HepG2 (cell line): ENCODE measurements around the gene TMEM33. TPM values are rescaled to one million over a fixed set of nuclear protein-coding genes. Genes with fewer than 3 reads are reported as not detected.

ENCODE experiments used
- ATAC-seq: fragments of 200-7000 bp; cut with Tn5 transposase; 3 replicates; pipeline ENCODE4 v1.9.1; 2020; ENCODE audit warnings: mild to moderate bottlenecking, moderate library complexity
- BruUV-seq: library from RNA; stranded (reverse); fragments of 400-500 nt; replicated peaks from 2 replicates; lab custom pipeline; 2021; lab: Mats Ljungman, UMichigan
- CTCF ChIA-PET: fragments of 300-600 bp; formaldehyde crosslinking; extraction: SDS; loops from one replicate; lab custom pipeline; 2021; ENCODE audit warnings: low total read pairs, inconsistent platforms, low intra/inter-chr PET ratio; lab: Yijun Ruan, JAX
- POLR2A ChIA-PET: fragments of 350-600 bp; sonication (Branson Sonifier 250); formaldehyde crosslinking; loops from one replicate; lab custom pipeline; 2020; ENCODE audit warnings: antibody characterized with exemption, inconsistent platforms; lab: Yijun Ruan, JAX
- DNase-seq: peaks from one replicate; pipeline ENCODE4 v3.0.0-alpha.2; 2015; ENCODE audit warnings: low spot score
- FAIRE-seq: peaks from 3 replicates; lab custom pipeline; 2011; peaks lifted over from hg19 to GRCh38; lab: Jason Lieb, UNC
- H2AFZ ChIP-seq: one replicate; pipeline ENCODE4 v1.6.1; 2011; ENCODE audit warnings: low read length, inconsistent platforms
- H3K27ac ChIP-seq: fragments of 300-600 bp; 3 replicates; pipeline ENCODE4 v1.8.0; 2011; ENCODE audit warnings: mixed run types, mild to moderate bottlenecking, mixed read lengths, low read length, inconsistent platforms; ENCODE audit not compliant: insufficient read depth; ENCODE audit errors: extremely low read length
- H3K27me3 ChIP-seq, 2 experiments: fragments of 200-600 bp in 1 of 2; 2 replicates in 1 of 2; 3 replicates in 1 of 2; pipeline versions ENCODE4 v1.6.0 to v1.8.0; 2011; ENCODE audit warnings: low read length in 2 of 2, mild to moderate bottlenecking in 2 of 2, moderate library complexity in 2 of 2, inconsistent platforms in 1 of 2; ENCODE audit not compliant: insufficient read depth in 2 of 2, control insufficient read depth in 1 of 2
- H3K36me3 ChIP-seq, 2 experiments: fragments of 200-600 bp in 1 of 2; replicated peaks in 1 of 2; 2 replicates in 1 of 2; 3 replicates in 1 of 2; pipeline versions ENCODE4 v1.5.1 to v1.8.0; 2011; ENCODE audit warnings: low read length in 2 of 2, inconsistent platforms in 1 of 2; ENCODE audit not compliant: insufficient read depth in 2 of 2, control insufficient read depth in 1 of 2
- H3K4me1 ChIP-seq: 2 replicates; pipeline ENCODE4 v1.5.1; 2012; ENCODE audit warnings: low read length, inconsistent platforms; ENCODE audit not compliant: insufficient read depth
- H3K4me2 ChIP-seq: 2 replicates; pipeline ENCODE4 v1.6.0; 2011; ENCODE audit warnings: low read depth, low read length, inconsistent platforms
- H3K4me3 ChIP-seq, 3 experiments: fragments of 200-600 bp in 1 of 3; sonication (generic), shearing (Covaris generic) in 1 of 3; replicated peaks in 1 of 3; 2 replicates each; pipeline ENCODE4 v1.5.1; 2011 to 2016; ENCODE audit warnings: low read length in 3 of 3, inconsistent platforms in 2 of 3, low read depth in 2 of 3, mild to moderate bottlenecking in 2 of 3, control low read depth in 1 of 3, mixed read lengths in 1 of 3; ENCODE audit not compliant: insufficient read depth in 1 of 3
- H3K79me2 ChIP-seq: one replicate; pipeline ENCODE4 v1.6.1; 2011; ENCODE audit warnings: low read length, inconsistent platforms; ENCODE audit not compliant: insufficient read depth
- H3K9ac ChIP-seq: 2 replicates; pipeline ENCODE4 v1.6.0; 2011; ENCODE audit warnings: mild to moderate bottlenecking, low read depth, low read length, inconsistent platforms; ENCODE audit not compliant: insufficient read depth
- H3K9me3 ChIP-seq: 2 replicates; pipeline ENCODE4 v1.5.1; 2012; ENCODE audit warnings: mild to moderate bottlenecking, low read length
- H4K20me1 ChIP-seq: 2 replicates; pipeline ENCODE4 v1.6.0; 2011; ENCODE audit warnings: inconsistent platforms, mild to moderate bottlenecking, low read length, moderate library complexity; ENCODE audit not compliant: insufficient read depth
- KLF12 ChIP-seq: sonication (generic); formaldehyde crosslinking; IDR thresholded peaks from 2 replicates; pipeline ENCODE4 v1.4.0; 2020; ENCODE audit warnings: missing genetic modification reagents, borderline replicate concordance
- ZNF556 ChIP-seq: sonication (generic); formaldehyde crosslinking; IDR thresholded peaks from 2 replicates; pipeline ENCODE4 v1.4.0; 2020; ENCODE audit warnings: mild to moderate bottlenecking, missing genetic modification reagents, borderline replicate concordance
- ZNF724P ChIP-seq: sonication (generic); formaldehyde crosslinking; IDR thresholded peaks from 2 replicates; pipeline ENCODE4 v1.8.0; 2022; ENCODE audit warnings: missing genetic modification reagents, borderline replicate concordance
- ZNF749 ChIP-seq: sonication (generic); formaldehyde crosslinking; IDR thresholded peaks from 2 replicates; pipeline ENCODE4 v1.8.0; 2022; ENCODE audit warnings: mild to moderate bottlenecking, missing genetic modification reagents, moderate library complexity, borderline replicate concordance
- WGBS: methylation state at CpG from one replicate; pipeline ENCODE4 v1.1.6; 2017; ENCODE audit warnings: low lambda C conversion rate; 5-methylcytosine and 5-hydroxymethylcytosine counted together
- in situ Hi-C: cut with HindIII; loops from 2 replicates; pipeline ENCODE4 v1.10.0; 2017; ENCODE audit warnings: low pct_unique_long_range_greater_than_20kb; ENCODE audit not compliant: extremely low pct_ligation_motif_present
- intact Hi-C: fragments of 100-400 bp; cut with micrococcal nuclease; formaldehyde crosslinking; loops from one replicate; pipeline ENCODE4 v1.10.0; 2022; ENCODE audit not compliant: unreplicated experiment
- polyA plus RNA-seq, 8 experiments: library from polyadenylated mRNA; depleted of rRNA in 3 of 8; stranded (reverse) in 7 of 8; unstranded in 1 of 8; fragments of >200 nt; fragmentation: Illumina TruSeq in 4 of 8; extraction: Trizol in 4 of 8; gene quantifications; 2 replicates each; pipeline versions ENCODE4 v1.2.1 to v1.2.3, GENCODE V29; 2011 to 2016; ENCODE audit warnings: low read depth in 4 of 8, missing spikeins in 1 of 8, mixed read lengths in 1 of 8; ENCODE audit not compliant: insufficient read depth in 1 of 8
- total RNA-seq, 5 experiments: library from RNA; depleted of rRNA; stranded (reverse); fragments of >200 nt; fragmentation: Illumina TruSeq; extraction: Trizol; gene quantifications; 2 replicates each; pipeline ENCODE4 v1.2.3, GENCODE V29; 2016; ENCODE audit warnings: low read depth in 1 of 5
- TF ChIP-seq, protein P1 (sequence below): sonication (generic); formaldehyde crosslinking; IDR thresholded peaks from 2 replicates; pipeline ENCODE4 v1.5.0; 2020; ENCODE audit warnings: missing genetic modification reagents
- TF ChIP-seq, protein P2 (sequence below): IDR thresholded peaks from 2 replicates; pipeline ENCODE4 v1.6.1; 2012; ENCODE audit warnings: low read depth, low read length, improper control_type of control experiment

Gene TMEM33
- total and polyA plus RNA-seq, 2 of the 13 experiments (the other 11 are each of a cell fraction or from before 2014, with no cell fraction given): 36.1 to 66.6 TPM

DNA sequence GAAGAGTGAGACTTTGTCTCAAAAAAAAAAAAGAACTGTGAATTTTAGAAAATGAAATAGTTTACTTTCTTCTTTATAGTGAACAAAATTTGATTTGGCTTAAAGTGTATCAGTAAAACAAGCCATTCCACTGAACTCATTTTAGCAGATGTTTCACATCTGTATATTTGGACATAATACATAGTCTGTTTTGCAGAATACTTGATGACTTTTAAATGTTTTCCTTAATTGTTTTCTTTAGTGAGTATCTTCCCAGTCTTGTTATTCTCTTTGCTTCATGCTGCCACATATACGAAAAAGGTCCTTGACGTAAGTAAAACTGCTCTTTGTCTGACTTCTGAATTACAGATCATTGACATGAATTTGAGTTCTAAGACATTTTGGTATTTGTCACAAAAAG, 8.3 kb downstream of the TMEM33 start:
- ATAC-seq (no peak), FAIRE-seq (no peak), DNase-seq (no peak)
- Histone ChIP-seq H4K20me1 (no peaks in the 10 kb centered on the region), H3K4me1 (peaks cover 7% of the 10 kb centered on the region), H3K27ac (no peak overlapping the region), H3K4me3 (no peak overlapping the region), H3K4me2 (no peak overlapping the region), H3K36me3 (peaks cover 2 to 25% of the 10 kb centered on the region in 2 experiments; a peak in 4 of 5 replicates), H3K9me3 (no peaks in the 10 kb centered on the region), H2AFZ (no peak overlapping the region), H3K79me2 (peaks cover 16% of the 10 kb centered on the region), H3K9ac (no peak overlapping the region), H3K27me3 (no peaks in the 10 kb centered on the region)
- ChIA-PET CTCF (no interaction called here), POLR2A (interaction anchor here (0.6 kb wide), 1 partner anchor 47 kb away, joined by 3 read pairs; the partner anchor contains the start of gene SLC30A9)
- in situ Hi-C loops (no loop called here), intact Hi-C loops (no loop called here)
- no TSS peak for BruUV-seq
- TF ChIP-seq ZNF749: no peak
- no peak for TF ChIP-seq KLF12 (CRISPR knock-in tag)
- 99% methylated on average over 2 of the region's 2 CpGs for WGBS

DNA sequence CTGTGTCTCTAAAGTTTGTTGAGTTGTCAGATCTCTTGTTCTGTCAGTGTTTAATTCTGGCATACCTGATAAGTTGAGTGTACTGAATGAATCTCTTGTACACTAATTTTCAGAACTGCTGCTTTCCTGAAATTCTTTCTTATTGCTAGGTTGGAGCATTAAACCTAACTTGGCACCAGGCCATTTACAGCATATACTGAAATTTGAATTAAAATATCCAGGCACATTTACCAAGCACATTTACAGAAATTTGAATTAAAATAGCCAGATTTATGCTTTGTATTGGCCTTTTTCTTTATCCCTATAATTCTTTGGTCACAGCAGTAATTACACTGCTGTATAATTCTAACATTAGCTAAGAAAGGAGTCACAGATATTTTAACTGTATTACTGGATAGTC, 8.9 kb downstream of the TMEM33 start:
- ChIA-PET CTCF (no interaction called here), POLR2A (no interaction called here)
- BruUV-seq: no TSS peak
- FAIRE-seq (no peak), ATAC-seq (no peak), DNase-seq (no peak)
- in situ Hi-C loops (no loop called here), intact Hi-C loops (no loop called here)
- Histone ChIP-seq H3K4me2 (no peak overlapping the region), H2AFZ (no peak overlapping the region), H3K27ac (no peak overlapping the region), H3K36me3 (peaks cover 2 to 24% of the 10 kb centered on the region in 2 experiments; a peak in 4 of 5 replicates), H3K27me3 (no peaks in the 10 kb centered on the region), H3K9me3 (no peaks in the 10 kb centered on the region), H3K9ac (no peak overlapping the region), H3K4me1 (0 out of 2 replicates have a peak, but pooled peaks cover 2% of the 10 kb centered on the region), H3K4me3 (no peak overlapping the region), H3K79me2 (peaks cover 10% of the 10 kb centered on the region), H4K20me1 (no peaks in the 10 kb centered on the region)
- TF ChIP-seq, protein P1, sequence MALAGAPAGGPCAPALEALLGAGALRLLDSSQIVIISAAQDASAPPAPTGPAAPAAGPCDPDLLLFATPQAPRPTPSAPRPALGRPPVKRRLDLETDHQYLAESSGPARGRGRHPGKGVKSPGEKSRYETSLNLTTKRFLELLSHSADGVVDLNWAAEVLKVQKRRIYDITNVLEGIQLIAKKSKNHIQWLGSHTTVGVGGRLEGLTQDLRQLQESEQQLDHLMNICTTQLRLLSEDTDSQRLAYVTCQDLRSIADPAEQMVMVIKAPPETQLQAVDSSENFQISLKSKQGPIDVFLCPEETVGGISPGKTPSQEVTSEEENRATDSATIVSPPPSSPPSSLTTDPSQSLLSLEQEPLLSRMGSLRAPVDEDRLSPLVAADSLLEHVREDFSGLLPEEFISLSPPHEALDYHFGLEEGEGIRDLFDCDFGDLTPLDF: no peak
- TF ChIP-seq ZNF556 (no peak), ZNF724P (CRISPR knock-in tag) (no peak)
- TF ChIP-seq, protein P2, sequence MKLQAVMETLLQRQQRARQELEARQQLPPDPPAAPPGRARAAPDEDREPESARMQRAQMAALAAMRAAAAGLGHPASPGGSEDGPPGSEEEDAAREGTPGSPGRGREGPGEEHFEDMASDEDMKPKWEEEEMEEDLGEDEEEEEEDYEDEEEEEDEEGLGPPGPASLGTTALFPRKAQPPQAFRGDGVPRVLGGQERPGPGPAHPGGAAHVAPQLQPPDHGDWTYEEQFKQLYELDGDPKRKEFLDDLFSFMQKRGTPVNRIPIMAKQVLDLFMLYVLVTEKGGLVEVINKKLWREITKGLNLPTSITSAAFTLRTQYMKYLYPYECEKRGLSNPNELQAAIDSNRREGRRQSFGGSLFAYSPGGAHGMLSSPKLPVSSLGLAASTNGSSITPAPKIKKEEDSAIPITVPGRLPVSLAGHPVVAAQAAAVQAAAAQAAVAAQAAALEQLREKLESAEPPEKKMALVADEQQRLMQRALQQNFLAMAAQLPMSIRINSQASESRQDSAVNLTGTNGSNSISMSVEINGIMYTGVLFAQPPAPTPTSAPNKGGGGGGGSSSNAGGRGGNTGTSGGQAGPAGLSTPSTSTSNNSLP: no peak
